Fibroblast of the aortic adventitia (primary cell): Measurements from ENCODE around the gene UNC79. TPM values are rescaled to one million over a fixed set of nuclear protein-coding genes. Genes with fewer than 3 reads are reported as not detected.

ENCODE experiments used
- DNase-seq: peaks from one replicate; pipeline ENCODE4 v3.0.0-alpha.2; 2010; ENCODE audit warnings: low read depth
- H3K4me3 ChIP-seq: 2 replicates; pipeline ENCODE4 v1.5.1; 2011; ENCODE audit warnings: low read depth, mild to moderate bottlenecking, control low read depth, low read length, moderate library complexity
- total RNA-seq: library from RNA; depleted of rRNA; stranded (reverse); fragments of >200 nt; gene quantifications from 2 replicates; pipeline ENCODE4 v1.2.3, GENCODE V29; 2012; ENCODE audit warnings: low replicate concordance
- TF ChIP-seq, protein P1 (sequence below): IDR thresholded peaks from 2 replicates; pipeline ENCODE4 v1.5.1; 2011; ENCODE audit warnings: mild to moderate bottlenecking, low read length, control low read depth, inconsistent platforms; ENCODE audit not compliant: insufficient read depth

UNC79 gene
- total RNA-seq, 1 donor: 0.09 TPM

DNA sequence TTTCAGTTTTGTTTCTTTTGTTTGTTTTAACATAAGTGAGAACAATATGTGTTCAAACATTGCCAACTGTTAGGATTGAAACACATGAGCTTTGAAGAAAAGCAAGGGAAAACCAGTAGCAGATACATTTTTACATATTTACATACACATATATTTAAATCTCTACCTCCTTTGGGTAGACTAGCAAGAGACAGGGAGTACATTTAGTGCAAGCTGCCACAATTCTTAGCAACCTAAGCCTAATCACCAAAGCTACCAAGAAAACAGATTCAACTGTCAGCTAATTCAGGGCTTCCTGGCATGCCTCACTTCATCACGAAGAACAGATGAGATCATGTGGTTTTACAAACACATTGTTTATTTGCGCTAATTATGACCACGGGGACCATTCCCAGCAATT is 214.5 kb downstream of the UNC79 start:
- no peak for DNase-seq
- TF ChIP-seq, protein P1, sequence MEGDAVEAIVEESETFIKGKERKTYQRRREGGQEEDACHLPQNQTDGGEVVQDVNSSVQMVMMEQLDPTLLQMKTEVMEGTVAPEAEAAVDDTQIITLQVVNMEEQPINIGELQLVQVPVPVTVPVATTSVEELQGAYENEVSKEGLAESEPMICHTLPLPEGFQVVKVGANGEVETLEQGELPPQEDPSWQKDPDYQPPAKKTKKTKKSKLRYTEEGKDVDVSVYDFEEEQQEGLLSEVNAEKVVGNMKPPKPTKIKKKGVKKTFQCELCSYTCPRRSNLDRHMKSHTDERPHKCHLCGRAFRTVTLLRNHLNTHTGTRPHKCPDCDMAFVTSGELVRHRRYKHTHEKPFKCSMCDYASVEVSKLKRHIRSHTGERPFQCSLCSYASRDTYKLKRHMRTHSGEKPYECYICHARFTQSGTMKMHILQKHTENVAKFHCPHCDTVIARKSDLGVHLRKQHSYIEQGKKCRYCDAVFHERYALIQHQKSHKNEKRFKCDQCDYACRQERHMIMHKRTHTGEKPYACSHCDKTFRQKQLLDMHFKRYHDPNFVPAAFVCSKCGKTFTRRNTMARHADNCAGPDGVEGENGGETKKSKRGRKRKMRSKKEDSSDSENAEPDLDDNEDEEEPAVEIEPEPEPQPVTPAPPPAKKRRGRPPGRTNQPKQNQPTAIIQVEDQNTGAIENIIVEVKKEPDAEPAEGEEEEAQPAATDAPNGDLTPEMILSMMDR: no peak
- H3K4me3 ChIP-seq: no peak overlapping the region

DNA sequence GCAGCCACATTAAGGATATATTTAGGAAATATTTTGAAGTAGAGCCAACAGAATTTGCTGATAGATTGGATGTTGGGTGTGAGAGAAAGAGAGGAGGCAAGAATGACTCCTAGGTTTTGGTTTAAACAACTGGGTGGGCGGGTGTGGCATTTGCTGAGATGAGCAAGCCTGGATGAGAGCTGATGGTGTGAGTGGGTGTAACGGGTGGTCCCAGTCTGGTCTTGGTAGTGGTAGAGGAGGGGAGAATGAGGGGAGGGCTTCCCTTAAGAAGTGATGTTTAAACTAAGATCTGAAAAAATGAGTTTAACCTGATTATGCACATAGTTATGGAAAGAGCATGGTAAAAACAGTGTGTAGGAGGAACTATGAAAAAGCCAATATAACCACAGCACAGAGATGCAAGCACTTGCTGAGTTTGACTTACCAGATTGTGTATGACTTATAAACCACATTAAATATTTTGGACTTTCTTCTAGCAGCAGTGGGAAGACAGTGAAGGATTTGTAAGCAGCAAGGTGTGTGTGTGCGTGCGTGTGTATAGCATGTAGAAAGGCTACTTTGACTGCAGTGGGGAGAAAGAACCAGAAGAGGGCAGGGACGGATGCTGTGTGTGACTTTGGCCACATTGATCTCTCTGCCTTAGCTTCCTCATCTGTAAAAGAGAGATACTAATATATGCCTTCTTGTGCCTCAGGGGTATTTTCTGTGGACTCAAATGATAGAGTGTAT is 217.9 kb downstream of the UNC79 start:
- peak; percentile 1 for DNase-seq
- no peak overlapping the region for H3K4me3 ChIP-seq
- TF ChIP-seq, protein P1: no peak

DNA sequence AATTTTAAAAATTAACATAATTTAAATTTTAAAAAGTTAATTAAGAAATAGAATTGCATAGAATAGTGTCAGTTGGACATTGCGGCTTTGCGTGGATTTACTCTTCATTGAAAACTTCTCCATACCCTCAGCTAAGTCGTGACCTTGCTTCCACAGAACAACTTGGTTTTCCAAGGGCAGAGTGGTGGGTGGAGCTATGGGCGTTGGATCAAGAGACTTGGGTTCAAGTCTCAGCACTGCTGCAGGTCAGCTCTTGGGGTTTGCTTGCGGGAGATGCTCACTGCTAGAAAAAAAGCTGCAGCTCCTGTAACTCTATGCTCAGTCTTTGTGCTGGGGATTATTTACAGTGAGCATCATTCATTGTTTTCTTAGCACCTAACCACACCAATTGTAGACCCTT is 223.9 kb downstream of the UNC79 start:
- no peak for DNase-seq
- no peak overlapping the region for H3K4me3 ChIP-seq
- TF ChIP-seq, protein P1: peak; percentile 4

DNA sequence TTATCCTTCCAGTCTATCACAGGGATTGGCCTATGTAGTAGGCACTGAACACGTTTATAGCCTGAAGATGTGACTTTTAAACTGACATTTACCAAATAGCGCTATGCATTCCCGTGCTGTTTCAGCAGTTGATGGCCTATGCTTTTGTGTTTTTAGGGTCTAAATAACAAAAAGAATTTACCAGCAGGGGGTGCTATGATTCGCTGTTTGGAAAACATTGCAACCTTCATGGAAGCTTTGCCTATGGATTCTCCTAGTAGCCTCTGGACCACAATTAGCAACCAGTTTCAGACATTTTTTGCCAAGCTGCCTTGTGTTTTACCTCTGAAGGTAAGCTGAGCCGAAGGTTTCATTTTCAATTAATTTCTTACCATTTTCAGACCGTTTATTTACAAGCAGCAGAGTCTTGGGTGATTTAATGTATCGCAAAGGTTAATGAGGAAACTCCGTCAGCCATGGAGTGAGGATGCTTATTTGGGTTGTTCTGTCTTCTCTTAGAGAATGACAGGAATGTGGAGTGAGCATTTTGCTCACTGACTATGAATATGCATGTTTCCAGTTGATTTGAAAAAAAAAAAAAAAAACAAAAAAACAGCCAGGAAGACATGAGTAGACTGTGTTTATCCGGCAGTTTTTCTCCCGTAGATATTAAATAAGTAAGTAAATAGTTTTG is 224.5 kb downstream of the UNC79 start:
- peak; percentile 57 for DNase-seq
- TF ChIP-seq, protein P1: peak; percentile 35
- no peak overlapping the region for H3K4me3 ChIP-seq

DNA sequence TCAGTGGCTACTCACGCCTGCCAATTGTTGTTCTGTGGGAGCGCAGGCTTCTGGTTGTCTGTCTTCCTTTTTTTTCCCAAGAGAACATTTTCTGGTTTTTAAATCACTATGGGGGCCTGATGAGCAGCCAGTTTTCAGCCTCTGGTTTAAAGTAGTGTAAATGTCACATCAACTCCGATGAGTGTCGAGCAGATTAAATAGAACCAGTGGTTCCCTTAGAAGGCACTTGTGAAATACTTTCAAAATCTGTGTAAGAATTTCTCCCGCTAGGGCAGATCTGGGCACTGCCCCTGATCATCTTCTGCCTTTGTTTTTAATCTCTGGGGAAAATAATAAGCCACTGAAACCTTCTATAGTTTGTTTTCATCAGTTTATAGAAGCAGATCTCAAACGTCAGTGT is 227.1 kb downstream of the UNC79 start:
- no peak for DNase-seq
- H3K4me3 ChIP-seq: no peak overlapping the region
- TF ChIP-seq, protein P1: no peak

DNA sequence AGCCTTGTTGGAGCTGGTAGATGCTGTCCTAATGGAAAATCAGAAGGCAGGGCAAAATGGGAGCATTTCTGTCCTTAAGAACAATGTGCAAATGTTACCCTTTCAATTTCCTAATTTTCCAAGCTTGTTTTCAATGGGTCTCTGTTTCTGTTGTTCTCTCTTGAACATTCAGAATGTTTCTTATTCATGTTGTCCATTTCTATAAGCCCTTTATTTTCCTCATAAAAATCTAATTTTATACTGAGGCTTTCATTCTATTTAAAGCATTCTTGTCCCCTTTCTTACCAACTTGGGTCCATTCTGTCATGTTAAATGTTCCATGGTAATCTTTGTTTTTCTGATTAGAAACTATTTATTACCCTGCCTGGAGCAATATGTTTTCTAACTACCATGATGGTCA is 232.6 kb downstream of the UNC79 start:
- TF ChIP-seq, protein P1: no peak
- DNase-seq: no peak

More for the DNA sequence above, 232.6 kb downstream of the UNC79 start:
- H3K4me3 ChIP-seq: no peak overlapping the region
